Measurements from ENCODE around the gene GAS2L3.

DNA sequence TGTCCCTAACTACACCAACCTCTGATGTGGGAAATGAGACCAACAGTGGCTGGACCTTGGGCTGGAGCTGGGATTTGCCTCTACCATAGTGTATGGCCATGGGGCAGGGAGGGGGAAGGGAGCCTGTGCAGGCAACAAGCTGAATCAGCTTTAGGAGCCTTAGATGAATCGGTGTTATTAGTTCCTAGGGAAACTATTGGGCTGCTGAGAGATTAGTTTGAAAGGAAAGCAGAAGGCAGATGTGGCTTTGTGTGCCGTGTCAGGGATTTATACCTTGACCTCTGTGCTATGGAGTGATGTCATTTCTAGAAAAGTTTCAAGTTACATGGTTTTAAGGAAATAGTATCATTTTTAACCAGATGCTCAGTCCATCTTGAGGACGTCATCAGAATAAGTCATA is 19.5 kb upstream of the GAS2L3 start:
- TF ChIP-seq, protein P1, sequence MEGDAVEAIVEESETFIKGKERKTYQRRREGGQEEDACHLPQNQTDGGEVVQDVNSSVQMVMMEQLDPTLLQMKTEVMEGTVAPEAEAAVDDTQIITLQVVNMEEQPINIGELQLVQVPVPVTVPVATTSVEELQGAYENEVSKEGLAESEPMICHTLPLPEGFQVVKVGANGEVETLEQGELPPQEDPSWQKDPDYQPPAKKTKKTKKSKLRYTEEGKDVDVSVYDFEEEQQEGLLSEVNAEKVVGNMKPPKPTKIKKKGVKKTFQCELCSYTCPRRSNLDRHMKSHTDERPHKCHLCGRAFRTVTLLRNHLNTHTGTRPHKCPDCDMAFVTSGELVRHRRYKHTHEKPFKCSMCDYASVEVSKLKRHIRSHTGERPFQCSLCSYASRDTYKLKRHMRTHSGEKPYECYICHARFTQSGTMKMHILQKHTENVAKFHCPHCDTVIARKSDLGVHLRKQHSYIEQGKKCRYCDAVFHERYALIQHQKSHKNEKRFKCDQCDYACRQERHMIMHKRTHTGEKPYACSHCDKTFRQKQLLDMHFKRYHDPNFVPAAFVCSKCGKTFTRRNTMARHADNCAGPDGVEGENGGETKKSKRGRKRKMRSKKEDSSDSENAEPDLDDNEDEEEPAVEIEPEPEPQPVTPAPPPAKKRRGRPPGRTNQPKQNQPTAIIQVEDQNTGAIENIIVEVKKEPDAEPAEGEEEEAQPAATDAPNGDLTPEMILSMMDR (IDR thresholded peaks at IDR 0.05; ENCODE audit: borderline replicate concordance, extremely low read depth, low read length, poor library complexity, severe bottlenecking): no peak
- no peak for TF ChIP-seq EZH2 (IDR thresholded peaks at IDR 0.05; ENCODE audit: borderline replicate concordance, low read depth, low read length, severe bottlenecking)

Measured in DND-41 (cell line).